DOHH2 (cell line): ENCODE results near the gene GIMAP2.

Experiments used
- H3F3A ChIP-seq: fragments of 200-600 bp; sonication (generic), shearing (Covaris generic); 2 replicates; pipeline ENCODE4 v1.6.0; 2016; ENCODE audit warnings: antibody characterized with exemption, mild to moderate bottlenecking; ENCODE audit not compliant: control insufficient read depth, insufficient read depth
- H3K27ac ChIP-seq: fragments of 200-600 bp; sonication (generic); 2 replicates; pipeline ENCODE4 v1.5.1; 2014; ENCODE audit warnings: low read depth, mild to moderate bottlenecking, low read length, moderate library complexity
- H3K27me3 ChIP-seq: fragments of 200-600 bp; sonication (generic); 2 replicates; pipeline ENCODE4 v1.6.1; 2014; ENCODE audit warnings: mild to moderate bottlenecking, low read length, mixed read lengths; ENCODE audit not compliant: control insufficient read depth
- H3K36me3 ChIP-seq: fragments of 200-600 bp; sonication (generic); 2 replicates; pipeline ENCODE4 v1.6.1; 2014; ENCODE audit warnings: mild to moderate bottlenecking, low read length, moderate library complexity, mixed read lengths; ENCODE audit not compliant: control insufficient read depth
- H3K4me1 ChIP-seq: fragments of 200-600 bp; sonication (generic); 2 replicates; pipeline ENCODE4 v1.6.1; 2014; ENCODE audit warnings: mild to moderate bottlenecking, low read length, mixed read lengths; ENCODE audit not compliant: control insufficient read depth
- H3K4me2 ChIP-seq: fragments of 200-600 bp; sonication (generic); 2 replicates; pipeline ENCODE4 v1.6.0; 2014; ENCODE audit warnings: mild to moderate bottlenecking, low read length, moderate library complexity
- H3K4me3 ChIP-seq: fragments of 200-600 bp; sonication (generic); 2 replicates; pipeline ENCODE4 v1.5.1; 2014; ENCODE audit warnings: mild to moderate bottlenecking, low read length, mixed read lengths
- H3K79me2 ChIP-seq: fragments of 200-600 bp; sonication (generic); 2 replicates; pipeline ENCODE4 v1.6.1; 2014; ENCODE audit warnings: mild to moderate bottlenecking, low read length, mixed read lengths; ENCODE audit not compliant: control insufficient read depth
- H3K9me2 ChIP-seq: fragments of 200-600 bp; sonication (generic); replicated peaks from 2 replicates; pipeline ENCODE4 v1.6.1; 2014; ENCODE audit warnings: mild to moderate bottlenecking, low read length, mixed read lengths; ENCODE audit not compliant: control insufficient read depth
- H3K9me3 ChIP-seq: fragments of 200-600 bp; sonication (generic); 2 replicates; pipeline ENCODE4 v1.6.1; 2014; ENCODE audit warnings: antibody characterized with exemption, low read length, mixed read lengths; ENCODE audit not compliant: control insufficient read depth, insufficient read depth
- H4K20me1 ChIP-seq: fragments of 200-600 bp; sonication (generic); 2 replicates; pipeline ENCODE4 v1.6.0; 2014; ENCODE audit warnings: low read depth, mild to moderate bottlenecking, antibody characterized with exemption, low read length, moderate library complexity; ENCODE audit not compliant: control insufficient read depth, insufficient read depth
- EZH2phosphoT487 ChIP-seq: fragments of 200-600 bp; sonication (generic); IDR thresholded peaks from 2 replicates; pipeline ENCODE4 v1.6.1; 2017; ENCODE audit warnings: borderline replicate concordance, mild to moderate bottlenecking, antibody characterized with exemption, low read length, moderate library complexity, mixed read lengths
- TF ChIP-seq, protein P1 (sequence below): fragments of 200-600 bp; sonication (generic); IDR thresholded peaks from one replicate; pipeline ENCODE4 v1.5.1; 2014; ENCODE audit warnings: antibody characterized with exemption, mild to moderate bottlenecking, low read depth, low read length; ENCODE audit not compliant: poor library complexity, severe bottlenecking

The GIMAP2 gene

GRCh38 chr7:150723467-150723866 is 38.0 kb downstream of the GIMAP2 start:
- no peaks in the 10 kb centered on the region for H3K36me3 ChIP-seq
- 0 out of 2 replicates have a peak, but pooled peaks cover 7% of the 10 kb centered on the region for H3K27me3 ChIP-seq
- no peaks in the 10 kb centered on the region for H3K4me1 ChIP-seq
- no peaks in the 10 kb centered on the region for H3K79me2 ChIP-seq
- TF ChIP-seq EZH2phosphoT487, result no peak
- TF ChIP-seq, protein P1, sequence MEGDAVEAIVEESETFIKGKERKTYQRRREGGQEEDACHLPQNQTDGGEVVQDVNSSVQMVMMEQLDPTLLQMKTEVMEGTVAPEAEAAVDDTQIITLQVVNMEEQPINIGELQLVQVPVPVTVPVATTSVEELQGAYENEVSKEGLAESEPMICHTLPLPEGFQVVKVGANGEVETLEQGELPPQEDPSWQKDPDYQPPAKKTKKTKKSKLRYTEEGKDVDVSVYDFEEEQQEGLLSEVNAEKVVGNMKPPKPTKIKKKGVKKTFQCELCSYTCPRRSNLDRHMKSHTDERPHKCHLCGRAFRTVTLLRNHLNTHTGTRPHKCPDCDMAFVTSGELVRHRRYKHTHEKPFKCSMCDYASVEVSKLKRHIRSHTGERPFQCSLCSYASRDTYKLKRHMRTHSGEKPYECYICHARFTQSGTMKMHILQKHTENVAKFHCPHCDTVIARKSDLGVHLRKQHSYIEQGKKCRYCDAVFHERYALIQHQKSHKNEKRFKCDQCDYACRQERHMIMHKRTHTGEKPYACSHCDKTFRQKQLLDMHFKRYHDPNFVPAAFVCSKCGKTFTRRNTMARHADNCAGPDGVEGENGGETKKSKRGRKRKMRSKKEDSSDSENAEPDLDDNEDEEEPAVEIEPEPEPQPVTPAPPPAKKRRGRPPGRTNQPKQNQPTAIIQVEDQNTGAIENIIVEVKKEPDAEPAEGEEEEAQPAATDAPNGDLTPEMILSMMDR, result no peak
- H3K9me2 ChIP-seq, result no peaks in the 10 kb centered on the region
- no peak overlapping the region for H3K4me2 ChIP-seq
- no peak overlapping the region for H3K4me3 ChIP-seq
- H4K20me1 ChIP-seq, result no peaks in the 10 kb centered on the region
- H3K9me3 ChIP-seq, result no peaks in the 10 kb centered on the region
- no peaks in the 10 kb centered on the region for H3F3A ChIP-seq
- no peak overlapping the region for H3K27ac ChIP-seq

DNA sequence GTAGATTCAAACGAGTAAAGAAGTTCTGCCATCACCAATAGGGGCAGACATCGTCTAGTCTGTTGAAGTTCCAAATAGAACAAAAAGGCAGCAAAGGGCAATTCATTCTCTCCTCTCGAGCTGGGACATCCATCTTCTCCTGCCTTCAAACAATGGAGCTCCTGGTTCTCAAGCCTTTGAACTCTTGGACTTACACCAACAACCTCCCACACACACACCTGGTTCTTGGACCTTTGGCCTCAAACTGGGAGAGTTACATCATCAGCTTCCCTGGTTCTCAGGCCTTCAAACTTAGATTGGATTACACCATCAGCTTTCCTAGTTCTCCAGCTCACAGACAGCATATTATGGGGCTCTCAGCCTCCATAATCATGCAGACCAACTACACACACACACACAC is 41.9 kb downstream of the GIMAP2 start:
- H3K27ac ChIP-seq, result no peak overlapping the region
- H3F3A ChIP-seq, result no peaks in the 10 kb centered on the region
- H3K4me2 ChIP-seq, result no peak overlapping the region
- H4K20me1 ChIP-seq, result no peaks in the 10 kb centered on the region
- no peaks in the 10 kb centered on the region for H3K79me2 ChIP-seq
- H3K9me3 ChIP-seq, result no peaks in the 10 kb centered on the region
- peaks cover 19% of the 10 kb centered on the region; the same call in 1 of the 2 replicates for H3K27me3 ChIP-seq
- H3K36me3 ChIP-seq, result no peaks in the 10 kb centered on the region
- H3K9me2 ChIP-seq, result no peaks in the 10 kb centered on the region
- H3K4me1 ChIP-seq, result no peaks in the 10 kb centered on the region
- TF ChIP-seq, protein P1, result no peak
- TF ChIP-seq EZH2phosphoT487, result no peak
- no peak overlapping the region for H3K4me3 ChIP-seq

- Histone ChIP-seq H3K4me1 (no peaks in the 10 kb centered on the region), H3K27me3 (peaks cover 25% of the 10 kb centered on the region; the same call in 1 of the 2 replicates), H3K27ac (no peak overlapping the region), H3F3A (no peaks in the 10 kb centered on the region), H3K9me3 (no peaks in the 10 kb centered on the region), H3K9me2 (no peaks in the 10 kb centered on the region), H3K79me2 (no peaks in the 10 kb centered on the region), H3K4me2 (no peak overlapping the region), H3K4me3 (no peak overlapping the region), H4K20me1 (no peaks in the 10 kb centered on the region), H3K36me3 (no peaks in the 10 kb centered on the region)
- TF ChIP-seq, protein P1, result no peak
- TF ChIP-seq EZH2phosphoT487, result no peak
Measured at GRCh38 chr7:150728011-150728410, 42.5 kb downstream of the GIMAP2 start.

DNA sequence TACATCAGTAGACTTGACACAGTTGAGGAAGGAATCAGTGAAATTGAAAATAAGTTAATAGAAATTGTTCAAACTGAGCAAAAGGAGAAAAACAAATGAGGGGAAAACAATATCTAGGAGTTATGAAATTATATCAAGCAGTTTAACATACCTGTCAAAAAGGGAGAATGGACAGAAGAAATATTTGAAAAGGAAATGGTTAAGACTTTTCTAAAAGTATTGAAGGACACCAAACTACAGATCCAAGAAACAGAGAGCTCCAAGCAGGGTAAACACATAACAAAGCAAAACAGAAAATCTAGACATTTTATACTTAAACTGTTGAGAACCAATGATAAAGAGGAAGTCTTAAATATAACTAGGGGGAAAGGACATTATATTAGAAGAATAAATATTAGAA is 43.1 kb downstream of the GIMAP2 start:
- H3F3A ChIP-seq, result no peaks in the 10 kb centered on the region
- H3K4me3 ChIP-seq, result no peak overlapping the region
- H3K27me3 ChIP-seq, result peaks cover 30% of the 10 kb centered on the region; the same call in 1 of the 2 replicates
- no peaks in the 10 kb centered on the region for H4K20me1 ChIP-seq
- no peak for TF ChIP-seq EZH2phosphoT487
- TF ChIP-seq, protein P1, result no peak
- H3K27ac ChIP-seq, result no peak overlapping the region
- H3K36me3 ChIP-seq, result no peaks in the 10 kb centered on the region
- H3K79me2 ChIP-seq, result no peaks in the 10 kb centered on the region
- no peaks in the 10 kb centered on the region for H3K4me1 ChIP-seq
- no peaks in the 10 kb centered on the region for H3K9me3 ChIP-seq
- H3K9me2 ChIP-seq, result no peaks in the 10 kb centered on the region
- no peak overlapping the region for H3K4me2 ChIP-seq
